ENCODE results near the gene GCKR. TPM values are rescaled to one million over a fixed set of nuclear protein-coding genes. Genes with fewer than 3 reads are reported as not detected.

Gene GCKR
- total and polyA plus RNA-seq, 2 donors: 0.18 TPM; not detected in 1

GRCh38 chr2:27489118-27489497, 7.5 kb upstream of the GCKR start:
- H3K4me3 ChIP-seq (ENCODE audit: low read length in 2 of 2): peak overlapping the region; percentile 51 to 54
- peaks cover 11 to 13% of the 10 kb centered on the region in 2 donors for H3K4me1 ChIP-seq (ENCODE audit: control insufficient read depth in 2 of 2, insufficient read depth in 2 of 2, low read length in 2 of 2)
- H3K36me3 ChIP-seq (ENCODE audit: control insufficient read depth in 2 of 2, insufficient read depth in 2 of 2, low read length in 1 of 2): peaks cover 0 to under 1% of the 10 kb centered on the region in 2 donors
- DNase-seq (ENCODE audit: low read depth in 6 of 9, low spot score in 9 of 9): peak in 3 of 9 donors; percentile 4 to 9 (median 7)
- no peaks in the 10 kb centered on the region for H3K9me3 ChIP-seq (ENCODE audit: control insufficient read depth in 2 of 2, insufficient read depth in 1 of 2, low read length in 1 of 2)
- WGBS: 7% methylated on average over 11 of the region's 11 CpGs
- no peak overlapping the region for H3K27ac ChIP-seq (ENCODE audit: low read depth in 1 of 2, low read length in 1 of 2)
- peaks cover 9 to 22% of the 10 kb centered on the region in 2 donors for H3K27me3 ChIP-seq (ENCODE audit: control insufficient read depth in 2 of 2, insufficient read depth in 1 of 2, low read length in 1 of 2)

DNA sequence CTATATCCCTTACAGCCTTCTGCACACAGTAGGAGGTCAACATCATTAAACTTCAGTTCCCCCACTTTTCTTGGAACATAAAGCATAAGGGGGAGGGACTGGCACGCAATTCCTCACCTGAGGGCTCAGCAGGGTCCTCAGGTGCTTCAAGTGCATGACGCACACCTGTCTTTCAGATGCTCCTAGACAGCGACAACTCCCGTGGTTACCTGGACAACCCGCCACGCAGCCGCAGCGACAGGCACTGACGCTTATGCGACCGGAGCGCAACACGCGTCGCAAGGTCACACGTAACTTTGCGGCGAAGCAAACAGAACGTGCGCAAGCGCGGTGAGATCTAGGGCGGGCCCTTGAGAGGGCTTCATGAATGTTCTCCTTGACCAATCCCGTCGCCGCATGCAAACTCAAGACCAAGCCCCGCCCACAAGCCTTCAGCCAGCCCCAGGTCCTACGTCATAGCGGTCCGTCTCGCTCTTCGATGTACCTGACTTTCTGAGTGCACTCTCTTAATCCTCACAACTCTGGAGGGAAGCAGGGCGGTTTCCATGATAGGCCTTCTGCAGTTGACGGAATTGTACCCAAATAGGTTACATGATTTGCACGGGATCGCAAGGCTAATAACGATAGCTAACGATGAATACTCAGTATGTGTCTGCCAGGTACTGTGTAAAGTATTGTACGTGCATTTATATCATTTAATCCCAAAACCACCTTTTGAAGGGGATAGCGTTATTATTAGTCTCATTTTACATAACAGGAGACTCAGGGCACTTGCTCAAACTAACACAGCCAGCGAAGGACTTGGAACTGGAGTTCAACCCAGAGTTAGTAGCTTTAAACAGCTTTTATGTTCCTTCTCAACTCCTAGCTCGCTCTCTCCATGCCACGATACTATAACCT, 6.9 kb upstream of the GCKR start, which contains the start of gene IFT172:
TSS of gene IFT172 (minus strand) at position 246 of the 900 bp plus-strand sequence. CDS start at position 156, 90 bp downstream.
- Histone ChIP-seq H3K9me3 (ENCODE audit: control insufficient read depth in 2 of 2, insufficient read depth in 1 of 2, low read length in 1 of 2) (no peaks in the 10 kb centered on the region), H3K4me1 (ENCODE audit: control insufficient read depth in 2 of 2, insufficient read depth in 2 of 2, low read length in 2 of 2) (peaks cover 12 to 13% of the 10 kb centered on the region in 2 donors), H3K27ac (ENCODE audit: low read depth in 1 of 2, low read length in 1 of 2) (peak within 1 kb of the TSS; percentile 64 to 65), H3K27me3 (ENCODE audit: control insufficient read depth in 2 of 2, insufficient read depth in 1 of 2, low read length in 1 of 2) (peaks cover 16 to 28% of the 10 kb centered on the region in 2 donors), H3K4me3 (ENCODE audit: low read length in 2 of 2) (peak within 1 kb of the TSS; percentile 51 to 54), H3K36me3 (ENCODE audit: control insufficient read depth in 2 of 2, insufficient read depth in 2 of 2, low read length in 1 of 2) (no peaks in the 10 kb centered on the region)
- peak; percentile 95 to 100 (median 99) for DNase-seq (ENCODE audit: low read depth in 6 of 9, low spot score in 9 of 9)
- 10% methylated on average over 43 of the region's 43 CpGs for WGBS

- Histone ChIP-seq H3K27me3 (ENCODE audit: control insufficient read depth in 2 of 2, insufficient read depth in 1 of 2, low read length in 1 of 2) (peaks cover 32 to 56% of the 10 kb centered on the region in 2 donors), H3K27ac (ENCODE audit: low read depth in 1 of 2, low read length in 1 of 2) (no peak overlapping the region), H3K36me3 (ENCODE audit: control insufficient read depth in 2 of 2, insufficient read depth in 2 of 2, low read length in 1 of 2) (no peaks in the 10 kb centered on the region), H3K4me1 (ENCODE audit: control insufficient read depth in 2 of 2, insufficient read depth in 2 of 2, low read length in 2 of 2) (peaks cover 13 to 18% of the 10 kb centered on the region in 2 donors), H3K4me3 (ENCODE audit: low read length in 2 of 2) (no peak overlapping the region), H3K9me3 (ENCODE audit: control insufficient read depth in 2 of 2, insufficient read depth in 1 of 2, low read length in 1 of 2) (no peaks in the 10 kb centered on the region)
- 96% methylated on average over 4 of the region's 4 CpGs for WGBS
- no peak for DNase-seq (ENCODE audit: low read depth in 6 of 9, low spot score in 9 of 9)
Measured at GRCh38 chr2:27492557-27492956, 4.1 kb upstream of the GCKR start.

GRCh38 chr2:27493948-27494283, 2.7 kb upstream of the GCKR start:
- no peak for DNase-seq (ENCODE audit: low read depth in 6 of 9, low spot score in 9 of 9)
- Histone ChIP-seq H3K27ac (ENCODE audit: low read depth in 1 of 2, low read length in 1 of 2) (no peak overlapping the region), H3K9me3 (ENCODE audit: control insufficient read depth in 2 of 2, insufficient read depth in 1 of 2, low read length in 1 of 2) (no peaks in the 10 kb centered on the region)

GRCh38 chr2:27494284-27494943, 2.2 kb upstream of the GCKR start:
- Histone ChIP-seq H3K36me3 (ENCODE audit: control insufficient read depth in 2 of 2, insufficient read depth in 2 of 2, low read length in 1 of 2) (no peaks in the 10 kb centered on the region), H3K4me1 (ENCODE audit: control insufficient read depth in 2 of 2, insufficient read depth in 2 of 2, low read length in 2 of 2) (peaks cover 6 to 11% of the 10 kb centered on the region in 2 donors), H3K4me3 (ENCODE audit: low read length in 2 of 2) (peak overlapping the region in 1 of 2 donors; percentile 45), H3K9me3 (ENCODE audit: control insufficient read depth in 2 of 2, insufficient read depth in 1 of 2, low read length in 1 of 2) (no peaks in the 10 kb centered on the region), H3K27me3 (ENCODE audit: control insufficient read depth in 2 of 2, insufficient read depth in 1 of 2, low read length in 1 of 2) (peaks cover 34 to 74% of the 10 kb centered on the region in 2 donors), H3K27ac (ENCODE audit: low read depth in 1 of 2, low read length in 1 of 2) (no peak overlapping the region)
- WGBS: 35% methylated on average over 35 of the region's 35 CpGs
- DNase-seq (ENCODE audit: low read depth in 6 of 9, low spot score in 9 of 9): no peak

More at GRCh38 chr2:27493948-27494283, 2.7 kb upstream of the GCKR start:
- H3K4me1 ChIP-seq (ENCODE audit: control insufficient read depth in 2 of 2, insufficient read depth in 2 of 2, low read length in 2 of 2): peaks cover 11 to 16% of the 10 kb centered on the region in 2 donors
- no peaks in the 10 kb centered on the region for H3K36me3 ChIP-seq (ENCODE audit: control insufficient read depth in 2 of 2, insufficient read depth in 2 of 2, low read length in 1 of 2)
- H3K4me3 ChIP-seq (ENCODE audit: low read length in 2 of 2): no peak overlapping the region
- 98% methylated on average over 13 of the region's 13 CpGs for WGBS
- H3K27me3 ChIP-seq (ENCODE audit: control insufficient read depth in 2 of 2, insufficient read depth in 1 of 2, low read length in 1 of 2): peaks cover 33 to 70% of the 10 kb centered on the region in 2 donors

DNA sequence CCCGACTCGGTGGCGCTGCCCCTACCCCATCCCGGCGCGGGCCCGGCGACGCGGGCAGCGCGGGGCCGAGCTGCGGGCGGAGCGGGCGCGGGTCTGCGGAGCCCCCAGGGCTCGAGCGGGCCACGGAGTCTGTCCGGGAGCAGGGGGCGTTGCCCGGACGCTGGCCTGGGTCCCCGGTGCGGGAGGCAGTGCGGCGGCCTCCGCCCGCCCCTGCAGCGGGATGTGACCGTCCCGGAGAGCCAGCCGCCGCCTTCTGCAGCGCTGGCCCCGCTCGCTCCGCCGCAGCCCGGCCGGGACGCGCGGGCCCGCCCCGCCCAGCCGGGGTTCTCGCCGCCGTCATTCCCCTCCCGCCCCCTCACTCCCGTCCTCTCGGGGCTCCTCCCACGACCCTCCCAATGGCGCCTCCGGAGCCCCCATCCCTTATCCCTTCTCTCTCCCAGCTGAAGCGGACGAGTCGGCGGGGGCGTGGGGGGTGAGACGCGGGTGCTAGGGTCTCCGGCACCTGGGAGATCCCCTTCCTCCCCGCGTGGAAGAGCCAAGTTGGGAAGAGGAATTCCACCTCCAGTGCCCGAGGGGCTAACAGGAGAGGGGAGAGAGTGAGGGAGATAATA, 1.6 kb upstream of the GCKR start, which contains the start of gene FNDC4:
TSS of gene FNDC4 (minus strand) at position 257 of the 611 bp plus-strand sequence. CDS start 521 bp downstream, outside the sequence.
- Histone ChIP-seq H3K27ac (ENCODE audit: low read depth in 1 of 2, low read length in 1 of 2) (no peak within 1 kb of the TSS), H3K4me1 (ENCODE audit: control insufficient read depth in 2 of 2, insufficient read depth in 2 of 2, low read length in 2 of 2) (peaks cover 2 to 9% of the 10 kb centered on the region in 2 donors), H3K9me3 (ENCODE audit: control insufficient read depth in 2 of 2, insufficient read depth in 1 of 2, low read length in 1 of 2) (no peaks in the 10 kb centered on the region), H3K36me3 (ENCODE audit: control insufficient read depth in 2 of 2, insufficient read depth in 2 of 2, low read length in 1 of 2) (no peaks in the 10 kb centered on the region), H3K27me3 (ENCODE audit: control insufficient read depth in 2 of 2, insufficient read depth in 1 of 2, low read length in 1 of 2) (peaks cover 34 to 76% of the 10 kb centered on the region in 2 donors), H3K4me3 (ENCODE audit: low read length in 2 of 2) (peak within 1 kb of the TSS; percentile 9 to 45)
- no peak for DNase-seq (ENCODE audit: low read depth in 6 of 9, low spot score in 9 of 9)
- WGBS: 1% methylated on average over 70 of the region's 70 CpGs

DNA sequence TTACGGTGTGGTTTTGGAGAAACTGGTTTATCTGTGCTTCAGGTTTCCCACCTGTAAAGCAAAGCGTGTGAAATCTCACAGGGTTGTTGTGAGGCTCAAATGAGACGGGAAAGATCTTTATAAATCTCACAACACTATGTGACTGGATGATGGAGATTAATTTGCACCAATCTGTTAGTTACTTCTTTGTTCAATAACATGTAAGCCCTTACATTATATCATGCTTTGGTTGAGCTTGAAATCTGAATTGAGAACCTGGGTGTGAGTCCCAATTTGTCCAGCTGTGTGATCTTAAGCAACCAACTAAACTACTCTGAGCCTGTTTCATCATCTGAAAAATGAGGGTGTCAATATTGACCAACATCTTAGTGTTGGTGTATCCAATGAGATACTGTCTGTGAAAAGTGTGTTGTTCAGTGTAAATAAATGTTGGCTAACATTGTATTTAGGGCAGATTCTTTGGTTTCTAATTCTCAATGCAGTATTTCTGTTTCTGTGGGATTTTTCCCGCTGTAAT, 741 bp upstream of the GCKR start:
- H3K4me3 ChIP-seq (ENCODE audit: low read length in 2 of 2): no peak overlapping the region
- no peak overlapping the region for H3K27ac ChIP-seq (ENCODE audit: low read depth in 1 of 2, low read length in 1 of 2)
- peaks cover 0 to 7% of the 10 kb centered on the region in 2 donors for H3K4me1 ChIP-seq (ENCODE audit: control insufficient read depth in 2 of 2, insufficient read depth in 2 of 2, low read length in 2 of 2)
- no peaks in the 10 kb centered on the region for H3K36me3 ChIP-seq (ENCODE audit: control insufficient read depth in 2 of 2, insufficient read depth in 2 of 2, low read length in 1 of 2)
- peaks cover 34 to 78% of the 10 kb centered on the region in 2 donors for H3K27me3 ChIP-seq (ENCODE audit: control insufficient read depth in 2 of 2, insufficient read depth in 1 of 2, low read length in 1 of 2)
- 76% methylated on average over 4 of the region's 4 CpGs for WGBS
- no peak for DNase-seq (ENCODE audit: low read depth in 6 of 9, low spot score in 9 of 9)
- H3K9me3 ChIP-seq (ENCODE audit: control insufficient read depth in 2 of 2, insufficient read depth in 1 of 2, low read length in 1 of 2): no peaks in the 10 kb centered on the region

DNA sequence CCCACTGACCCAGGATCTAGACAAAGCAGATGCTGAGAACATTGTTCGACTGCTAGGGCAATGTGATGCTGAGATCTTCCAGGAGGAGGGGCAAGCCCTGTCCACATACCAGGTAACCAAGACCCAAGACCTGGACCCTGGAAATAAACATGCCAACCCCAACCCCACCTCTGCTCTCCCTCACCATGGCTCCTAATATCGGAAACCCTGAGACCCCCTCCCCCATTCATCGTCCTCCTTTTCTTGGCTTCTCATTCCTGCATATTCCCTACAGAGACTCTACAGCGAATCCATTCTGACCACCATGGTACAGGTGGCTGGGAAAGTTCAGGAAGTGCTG, 619 bp downstream of the GCKR start:
- H3K36me3 ChIP-seq (ENCODE audit: control insufficient read depth in 2 of 2, insufficient read depth in 2 of 2, low read length in 1 of 2): no peaks in the 10 kb centered on the region
- H3K27me3 ChIP-seq (ENCODE audit: control insufficient read depth in 2 of 2, insufficient read depth in 1 of 2, low read length in 1 of 2): peaks cover 34 to 75% of the 10 kb centered on the region in 2 donors
- DNase-seq (ENCODE audit: low read depth in 6 of 9, low spot score in 9 of 9): no peak
- H3K9me3 ChIP-seq (ENCODE audit: control insufficient read depth in 2 of 2, insufficient read depth in 1 of 2, low read length in 1 of 2): no peaks in the 10 kb centered on the region
- no peak overlapping the region for H3K4me3 ChIP-seq (ENCODE audit: low read length in 2 of 2)
- H3K27ac ChIP-seq (ENCODE audit: low read depth in 1 of 2, low read length in 1 of 2): no peak overlapping the region
- WGBS: 80% methylated on average over 4 of the region's 4 CpGs
- peaks cover 0 to 7% of the 10 kb centered on the region in 2 donors for H3K4me1 ChIP-seq (ENCODE audit: control insufficient read depth in 2 of 2, insufficient read depth in 2 of 2, low read length in 2 of 2)

Measured in thymus (tissue), 11 donors.